H1 (cell line): Measurements from ENCODE around the gene RPTOR. TPM values are rescaled to one million over a fixed set of nuclear protein-coding genes. Genes with fewer than 3 reads are reported as not detected.

Experiments
- CTCF ChIA-PET: fragments of 300-600 bp; sonication (Branson Sonifier 250); formaldehyde crosslinking; loops from one replicate; lab custom pipeline; 2021; ENCODE audit not compliant: partially characterized antibody; lab: Charles Lee
- POLR2A ChIA-PET: fragments of 300-600 bp; sonication (Branson Sonifier 250); formaldehyde crosslinking; loops from one replicate; lab custom pipeline; 2021; ENCODE audit warnings: inconsistent platforms; ENCODE audit not compliant: partially characterized antibody; lab: Charles Lee
- DNase-seq, 2 experiments: peaks; one replicate each; pipeline versions ENCODE4 v3.0.0 to v3.0.0-alpha.2; 2010 to 2022; ENCODE audit warnings: low spot score in 2 of 2, low read depth in 1 of 2, mixed read lengths in 1 of 2
- FAIRE-seq: peaks from 2 replicates; lab custom pipeline; 2011; peaks lifted over from hg19 to GRCh38; lab: Jason Lieb, UNC
- H2AFZ ChIP-seq: 2 replicates; pipeline ENCODE4 v1.8.1; 2012; ENCODE audit warnings: low read length, inconsistent platforms
- H2AK5ac ChIP-seq: 2 replicates; pipeline ENCODE4 v1.6.1; 2013; ENCODE audit warnings: low read depth, low read length
- H2BK120ac ChIP-seq: replicated peaks from 2 replicates; pipeline ENCODE3; 2013; ENCODE audit warnings: low read depth, low read length, inconsistent platforms
- H2BK12ac ChIP-seq: 2 replicates; pipeline ENCODE4 v1.6.1; 2013; ENCODE audit warnings: low read depth, low read length
- H2BK15ac ChIP-seq: 2 replicates; pipeline ENCODE4 v1.6.1; 2013; ENCODE audit warnings: low read length
- H2BK20ac ChIP-seq: 2 replicates; pipeline ENCODE4 v1.6.1; 2013; ENCODE audit warnings: low read length
- H2BK5ac ChIP-seq: 2 replicates; pipeline ENCODE4 v1.6.1; 2013; ENCODE audit warnings: low read depth, low read length
- H3K14ac ChIP-seq: 2 replicates; pipeline ENCODE4 v1.6.1; 2013; ENCODE audit warnings: inconsistent platforms; ENCODE audit not compliant: insufficient read length
- H3K18ac ChIP-seq: 2 replicates; pipeline ENCODE4 v1.6.1; 2013; ENCODE audit warnings: low read length; ENCODE audit errors: extremely low read depth
- H3K23ac ChIP-seq: 2 replicates; pipeline ENCODE4 v1.6.1; 2013; ENCODE audit warnings: inconsistent platforms; ENCODE audit not compliant: insufficient read length
- H3K23me2 ChIP-seq: 2 replicates; pipeline ENCODE4 v1.6.1; 2013; ENCODE audit warnings: low read depth, low read length
- H3K27ac ChIP-seq: 2 replicates; pipeline ENCODE4 v1.6.1; 2011; ENCODE audit warnings: low read depth, low read length, inconsistent platforms
- H3K27me3 ChIP-seq, 4 experiments: replicated peaks in 1 of 4; 1 replicate in 1 of 4; 2 replicates in 3 of 4; pipeline versions ENCODE4 v1.6.1 to v1.8.1; 2011 to 2013; ENCODE audit warnings: low read length in 3 of 4, mild to moderate bottlenecking in 3 of 4, inconsistent platforms in 2 of 4, mixed read lengths in 2 of 4, moderate library complexity in 1 of 4; ENCODE audit not compliant: control insufficient read depth in 3 of 4, insufficient read depth in 3 of 4; ENCODE audit errors: extremely low read depth in 1 of 4
- H3K36me3 ChIP-seq, 4 experiments: 2 replicates each; pipeline versions ENCODE4 v1.6.1 to v1.8.1; 2011 to 2013; ENCODE audit warnings: mild to moderate bottlenecking in 4 of 4, low read length in 3 of 4, moderate library complexity in 2 of 4, control low read depth in 1 of 4, inconsistent platforms in 1 of 4; ENCODE audit not compliant: insufficient read depth in 4 of 4, control insufficient read depth in 2 of 4
- H3K4ac ChIP-seq: replicated peaks from 2 replicates; pipeline ENCODE3; 2013; ENCODE audit warnings: low read length, low read depth, mixed read lengths, inconsistent platforms; ENCODE audit not compliant: insufficient read length
- H3K4me1 ChIP-seq, 4 experiments: replicated peaks in 1 of 4; 1 replicate in 1 of 4; 2 replicates in 3 of 4; pipeline versions ENCODE4 v1.6.1 to v1.8.1; 2011 to 2013; ENCODE audit warnings: low read length in 3 of 4, inconsistent platforms in 2 of 4, mixed read lengths in 1 of 4; ENCODE audit not compliant: insufficient read depth in 4 of 4, control insufficient read depth in 3 of 4
- H3K4me2 ChIP-seq, 2 experiments: 2 replicates each; pipeline versions ENCODE4 v1.6.1 to v1.8.1; 2011 to 2013; ENCODE audit warnings: low read depth in 2 of 2, low read length in 2 of 2, control low read depth in 1 of 2, inconsistent platforms in 1 of 2, mild to moderate bottlenecking in 1 of 2; ENCODE audit not compliant: insufficient read depth in 1 of 2
- H3K4me3 ChIP-seq, 4 experiments: fragments of 200-600, 300-600 bp in 1 of 4; sonication (generic), shearing (Covaris generic), sonication (Bioruptor Twin) in 1 of 4; 2 replicates each; pipeline versions ENCODE4 v1.5.1 to v1.8.1; 2011 to 2016; ENCODE audit warnings: low read length in 4 of 4, low read depth in 3 of 4, control low read depth in 2 of 4, inconsistent platforms in 2 of 4, mild to moderate bottlenecking in 2 of 4, mixed read lengths in 1 of 4, moderate library complexity in 1 of 4; ENCODE audit not compliant: insufficient read depth in 2 of 4; ENCODE audit errors: extremely low read depth in 1 of 4
- H3K56ac ChIP-seq: replicated peaks from 2 replicates; pipeline ENCODE3; 2013; ENCODE audit warnings: low read depth, mild to moderate bottlenecking, mixed read lengths, low read length, inconsistent platforms; ENCODE audit not compliant: insufficient read length
- H3K79me1 ChIP-seq: 2 replicates; pipeline ENCODE4 v1.6.1; 2013; ENCODE audit warnings: low read depth, low read length, control low read depth
- H3K79me2 ChIP-seq, 2 experiments: 2 replicates each; pipeline versions ENCODE4 v1.6.1 to v1.8.1; 2012 to 2013; ENCODE audit warnings: low read length in 2 of 2, mild to moderate bottlenecking in 2 of 2, inconsistent platforms in 1 of 2; ENCODE audit not compliant: insufficient read depth in 2 of 2, control insufficient read depth in 1 of 2
- H3K9ac ChIP-seq, 4 experiments: replicated peaks in 1 of 4; 1 replicate in 1 of 4; 2 replicates in 3 of 4; pipeline versions ENCODE4 v1.6.1 to v1.8.1; 2011 to 2013; ENCODE audit warnings: low read depth in 3 of 4, low read length in 3 of 4, control low read depth in 2 of 4, mild to moderate bottlenecking in 2 of 4, moderate library complexity in 2 of 4, inconsistent platforms in 1 of 4; ENCODE audit errors: extremely low read depth in 1 of 4
- H3K9me3 ChIP-seq, 2 experiments: 2 replicates each; pipeline versions ENCODE4 v1.6.1 to v1.8.1; 2012 to 2013; ENCODE audit warnings: mild to moderate bottlenecking in 2 of 2, moderate library complexity in 2 of 2, control low read depth in 1 of 2, inconsistent platforms in 1 of 2, low read depth in 1 of 2, low read length in 1 of 2, mixed read lengths in 1 of 2; ENCODE audit not compliant: insufficient read depth in 2 of 2
- H4K20me1 ChIP-seq, 2 experiments: replicated peaks in 1 of 2; 2 replicates each; pipeline versions ENCODE3 to v1.8.1; 2011 to 2013; ENCODE audit warnings: inconsistent platforms in 2 of 2, low read length in 2 of 2, mild to moderate bottlenecking in 1 of 2; ENCODE audit not compliant: insufficient read depth in 2 of 2, control insufficient read depth in 1 of 2
- H4K5ac ChIP-seq: 2 replicates; pipeline ENCODE4 v1.6.1; 2013; ENCODE audit warnings: low read length, low read depth, mixed read lengths, inconsistent platforms; ENCODE audit not compliant: insufficient read length
- H4K8ac ChIP-seq: 2 replicates; pipeline ENCODE4 v1.8.0; 2013; ENCODE audit warnings: mild to moderate bottlenecking, moderate library complexity, low read length, inconsistent platforms; ENCODE audit not compliant: insufficient read depth; ENCODE audit errors: extremely low read depth
- H4K91ac ChIP-seq: replicated peaks from 2 replicates; pipeline ENCODE3; 2013; ENCODE audit warnings: low read length, mixed read lengths, inconsistent platforms; ENCODE audit not compliant: insufficient read length
- CTCF ChIP-seq, 3 experiments: IDR thresholded peaks; 1 replicate in 2 of 3; 2 replicates in 1 of 3; pipeline versions ENCODE4 v1.5.1 to v1.6.1; 2011; ENCODE audit warnings: low read length in 3 of 3, mild to moderate bottlenecking in 3 of 3, inconsistent platforms in 2 of 3, low read depth in 1 of 3, moderate library complexity in 1 of 3; ENCODE audit not compliant: insufficient read depth in 1 of 3; ENCODE audit errors: control extremely low read depth in 1 of 3
- WGBS, 2 experiments: shearing (Covaris generic) in 1 of 2; methylation state at CpG; one replicate each; pipeline versions ENCODE4 v1.1.6 to v1.1.7; 2013 to 2015; ENCODE audit warnings: low lambda C conversion rate in 2 of 2, mixed read lengths in 2 of 2, inconsistent platforms in 1 of 2, low coverage in 1 of 2, missing lambda C conversion rate in 1 of 2; ENCODE audit not compliant: insufficient replicate concordance in 2 of 2, insufficient coverage in 1 of 2, insufficient read length in 1 of 2; ENCODE audit errors: extremely low coverage in 1 of 2, missing lambda C conversion rate in 1 of 2; 5-methylcytosine and 5-hydroxymethylcytosine counted together
- polyA plus RNA-seq, 7 experiments: library from polyadenylated mRNA; depleted of rRNA in 3 of 7; stranded (reverse) in 5 of 7; unstranded in 2 of 7; fragments of >200 nt in 5 of 7; fragments of 200-250 nt in 2 of 7; gene quantifications; 1 replicate in 5 of 7; 2 replicates in 1 of 7; 4 replicates in 1 of 7; pipeline versions ENCODE4 v1.2.1 to v1.2.3, GENCODE V29; 2011 to 2013; ENCODE audit warnings: missing spikeins in 2 of 7, mixed read lengths in 2 of 7
- total RNA-seq: library from RNA; stranded (reverse); fragmentation: NEBNext Ultra II Directional; extraction: Animal tissue kit (Norgen Biotek cat#: 25700); gene quantifications from 2 replicates; pipeline ENCODE4 v1.2.1, GENCODE V29; 2021

Gene RPTOR
- total and polyA plus RNA-seq, 2 of the 8 experiments (the other 6 are each of a cell fraction or from before 2014, with no cell fraction given) = 6.9 to 28.7 TPM

- Histone ChIP-seq H2AFZ (no peak overlapping the region), H4K20me1 (peaks cover 0 to 2% of the 10 kb centered on the region in 2 experiments), H3K79me1 (no peaks in the 10 kb centered on the region; the same call in 1 of the 2 replicates), H3K4me3 (no peak overlapping the region), H3K23me2 (no peaks in the 10 kb centered on the region), H3K18ac (no peak overlapping the region), H4K91ac (no peak overlapping the region), H3K4ac (no peak overlapping the region), H3K36me3 (no peaks in the 10 kb centered on the region), H2BK12ac (no peak overlapping the region), H3K23ac (no peak overlapping the region), H3K27ac (no peak overlapping the region), H2AK5ac (no peak overlapping the region), H2BK120ac (no peak overlapping the region), H3K4me1 (peaks cover 0 to 3% (median 2%) of the 10 kb centered on the region in 4 experiments; a peak in 3 of 7 replicates), H3K56ac (no peak overlapping the region), H2BK5ac (no peak overlapping the region), H3K9me3 (no peaks in the 10 kb centered on the region), H3K14ac (no peak overlapping the region), H3K27me3 (no peaks in the 10 kb centered on the region), H2BK15ac (no peak overlapping the region), H2BK20ac (no peak overlapping the region), H3K79me2 (no peaks in the 10 kb centered on the region), H3K9ac (no peak overlapping the region), H3K4me2 (no peak overlapping the region), H4K5ac (no peak overlapping the region), H4K8ac (no peak overlapping the region)
- TF ChIP-seq CTCF (IDR thresholded peaks at IDR 0.05; ENCODE audit: control extremely low read depth in 1 of 3, insufficient read depth in 1 of 3, low read depth in 1 of 3, low read length in 3 of 3) = no peak
- DNase-seq (no peak), FAIRE-seq (no peak)
- ChIA-PET POLR2A (interaction anchor here (1.6 kb wide), 1 partner anchor 11 kb away, joined by 3 read pairs; no protein-coding TSS in a partner anchor), CTCF (interaction anchor here (0.5 to 2.0 kb wide), 6 partner anchors 19 to 340 kb away, joined by 3 to 5 read pairs (median 3); no protein-coding TSS in a partner anchor)
- WGBS, 2 experiments = 88% methylated on average over 23 of the region's 23 CpGs; no CpG with 5 or more reads in 1 of the 2 experiments
Measured at GRCh38 chr17:80819422-80820164, 275.0 kb downstream of the RPTOR start.
